Measurements from ENCODE around the gene ZBTB18.

DNA sequence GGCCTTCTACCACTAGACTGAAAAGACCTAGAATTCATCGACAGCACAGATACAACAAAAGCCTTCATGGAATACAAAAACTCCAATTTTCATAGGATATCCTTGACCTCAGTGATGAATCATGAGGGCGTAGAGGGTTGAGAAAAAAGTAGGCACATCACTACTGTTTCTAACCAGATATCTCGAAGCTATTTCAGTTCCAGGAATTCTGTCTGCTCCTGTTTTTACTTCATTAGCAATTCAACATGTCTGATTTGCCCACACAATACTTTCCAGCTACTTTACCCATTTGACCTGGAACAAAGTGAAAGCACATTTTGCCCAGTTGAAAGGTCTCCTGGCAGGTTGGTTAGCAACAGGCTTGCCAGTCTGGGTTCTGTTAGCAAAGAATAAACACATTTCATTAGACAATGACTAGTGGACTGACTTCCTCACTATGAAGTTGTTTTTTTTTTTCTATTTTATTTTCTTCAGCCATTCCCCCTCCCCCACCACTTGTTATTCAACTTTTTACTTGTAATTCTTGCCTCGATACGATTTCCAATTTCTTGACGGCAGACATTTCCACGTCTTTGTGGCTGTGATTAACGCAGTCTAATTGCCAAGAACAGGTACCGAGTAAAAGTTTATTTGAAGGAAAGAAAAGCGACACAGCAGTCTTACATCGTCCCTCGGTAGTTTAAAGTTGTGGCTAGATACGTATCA is 4.0 kb upstream of the ZBTB18 start:
- TF ChIP-seq, protein P1, sequence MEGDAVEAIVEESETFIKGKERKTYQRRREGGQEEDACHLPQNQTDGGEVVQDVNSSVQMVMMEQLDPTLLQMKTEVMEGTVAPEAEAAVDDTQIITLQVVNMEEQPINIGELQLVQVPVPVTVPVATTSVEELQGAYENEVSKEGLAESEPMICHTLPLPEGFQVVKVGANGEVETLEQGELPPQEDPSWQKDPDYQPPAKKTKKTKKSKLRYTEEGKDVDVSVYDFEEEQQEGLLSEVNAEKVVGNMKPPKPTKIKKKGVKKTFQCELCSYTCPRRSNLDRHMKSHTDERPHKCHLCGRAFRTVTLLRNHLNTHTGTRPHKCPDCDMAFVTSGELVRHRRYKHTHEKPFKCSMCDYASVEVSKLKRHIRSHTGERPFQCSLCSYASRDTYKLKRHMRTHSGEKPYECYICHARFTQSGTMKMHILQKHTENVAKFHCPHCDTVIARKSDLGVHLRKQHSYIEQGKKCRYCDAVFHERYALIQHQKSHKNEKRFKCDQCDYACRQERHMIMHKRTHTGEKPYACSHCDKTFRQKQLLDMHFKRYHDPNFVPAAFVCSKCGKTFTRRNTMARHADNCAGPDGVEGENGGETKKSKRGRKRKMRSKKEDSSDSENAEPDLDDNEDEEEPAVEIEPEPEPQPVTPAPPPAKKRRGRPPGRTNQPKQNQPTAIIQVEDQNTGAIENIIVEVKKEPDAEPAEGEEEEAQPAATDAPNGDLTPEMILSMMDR (IDR thresholded peaks at IDR 0.05 in 8 of 11, conservative IDR thresholded peaks at IDR 0.05 in 3 of 11): peak in 1 of 11 experiments; percentile 6
- TF ChIP-seq POLR2A (IDR thresholded peaks at IDR 0.05) (no peak), POLR2AphosphoS5 (IDR thresholded peaks at IDR 0.05) (no peak)

Measured in spleen (tissue), 7 donors.